Thoracic aorta (tissue), 2 donors: ENCODE data around the gene MYH3. TPM values are rescaled to one million over a fixed set of nuclear protein-coding genes. Genes with fewer than 3 reads are reported as not detected.

Experiments
- ATAC-seq: fragments of 150-250 bp; one replicate; pipeline ENCODE4 v1.8.0; 2017; ENCODE audit warnings: low read depth; ENCODE audit not compliant: insufficient number of reproducible peaks, low FRiP score
- DNase-seq: peaks from one replicate; pipeline ENCODE4 v3.0.0-alpha.2; 2020; ENCODE audit warnings: low spot score
- H3K27ac ChIP-seq, 2 donors: fragments of 200-600 bp; sonication (generic); 1 replicate in 1 of 2; 2 replicates in 1 of 2; pipeline ENCODE4 v1.5.1; 2016; ENCODE audit warnings: mild to moderate bottlenecking in 2 of 2, moderate library complexity in 2 of 2
- H3K27me3 ChIP-seq: fragments of 200-600 bp; sonication (generic); replicated peaks from 2 replicates; pipeline ENCODE4 v1.6.0; 2016; ENCODE audit warnings: mild to moderate bottlenecking; ENCODE audit not compliant: insufficient read depth
- H3K36me3 ChIP-seq: fragments of 200-600 bp; sonication (generic); one replicate; pipeline ENCODE4 v1.5.1; 2016
- H3K4me1 ChIP-seq, 2 donors: fragments of 200-600 bp; sonication (generic); 1 replicate in 1 of 2; 2 replicates in 1 of 2; pipeline versions ENCODE4 v1.5.1 to v1.6.0; 2016; ENCODE audit warnings: low read depth in 2 of 2, mild to moderate bottlenecking in 1 of 2; ENCODE audit not compliant: control insufficient read depth in 1 of 2
- H3K4me3 ChIP-seq: fragments of 200-600 bp; sonication (generic); 2 replicates; pipeline ENCODE4 v1.5.1; 2016; ENCODE audit warnings: mild to moderate bottlenecking
- H3K9me3 ChIP-seq: fragments of 200-600 bp; sonication (generic); 2 replicates; pipeline ENCODE4 v1.5.1; 2016
- total RNA-seq, 2 donors: library from RNA; depleted of rRNA; stranded (reverse); fragments of >200 nt; gene quantifications; one replicate each; pipeline versions ENCODE4 v1.1.0 to v1.2.3, GENCODE V29; 2016
- TF ChIP-seq, protein P1 (sequence below): fragments of 200-600 bp; sonication (generic); IDR thresholded peaks from one replicate; pipeline ENCODE4 v1.5.1; 2019; ENCODE audit warnings: antibody characterized with exemption

MYH3 gene
- total RNA-seq, 2 donors from 2014 or later, result 3.0 to 7.1 TPM

DNA sequence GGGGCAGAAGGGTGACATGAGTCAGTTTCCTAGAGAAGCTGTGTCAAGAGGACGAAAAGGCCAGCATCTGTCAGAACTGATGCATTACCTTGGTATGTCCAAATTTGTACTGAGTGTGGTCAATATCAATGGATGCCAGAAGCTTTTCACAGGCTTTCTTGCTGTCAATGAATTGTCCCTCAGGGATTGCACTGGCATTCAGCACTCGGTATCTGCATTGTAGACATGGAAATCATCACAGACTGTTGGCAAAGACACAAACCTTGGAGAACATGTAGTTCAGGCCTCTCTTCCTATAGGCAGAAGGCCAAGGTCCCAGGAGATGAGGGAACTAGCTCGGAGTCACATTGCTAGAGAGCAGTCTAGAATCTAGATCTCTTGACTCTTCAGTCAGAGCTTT, 16.6 kb downstream of the MYH3 start:
- no peak overlapping the region for H3K27ac ChIP-seq
- DNase-seq (no peak), ATAC-seq (no peak)
- no peak overlapping the region for H3K4me3 ChIP-seq
- no peaks in the 10 kb centered on the region for H3K9me3 ChIP-seq
- TF ChIP-seq, protein P1, sequence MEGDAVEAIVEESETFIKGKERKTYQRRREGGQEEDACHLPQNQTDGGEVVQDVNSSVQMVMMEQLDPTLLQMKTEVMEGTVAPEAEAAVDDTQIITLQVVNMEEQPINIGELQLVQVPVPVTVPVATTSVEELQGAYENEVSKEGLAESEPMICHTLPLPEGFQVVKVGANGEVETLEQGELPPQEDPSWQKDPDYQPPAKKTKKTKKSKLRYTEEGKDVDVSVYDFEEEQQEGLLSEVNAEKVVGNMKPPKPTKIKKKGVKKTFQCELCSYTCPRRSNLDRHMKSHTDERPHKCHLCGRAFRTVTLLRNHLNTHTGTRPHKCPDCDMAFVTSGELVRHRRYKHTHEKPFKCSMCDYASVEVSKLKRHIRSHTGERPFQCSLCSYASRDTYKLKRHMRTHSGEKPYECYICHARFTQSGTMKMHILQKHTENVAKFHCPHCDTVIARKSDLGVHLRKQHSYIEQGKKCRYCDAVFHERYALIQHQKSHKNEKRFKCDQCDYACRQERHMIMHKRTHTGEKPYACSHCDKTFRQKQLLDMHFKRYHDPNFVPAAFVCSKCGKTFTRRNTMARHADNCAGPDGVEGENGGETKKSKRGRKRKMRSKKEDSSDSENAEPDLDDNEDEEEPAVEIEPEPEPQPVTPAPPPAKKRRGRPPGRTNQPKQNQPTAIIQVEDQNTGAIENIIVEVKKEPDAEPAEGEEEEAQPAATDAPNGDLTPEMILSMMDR, result no peak
- peaks cover 13% of the 10 kb centered on the region for H3K36me3 ChIP-seq
- no peaks in the 10 kb centered on the region for H3K27me3 ChIP-seq
- H3K4me1 ChIP-seq, result no peaks in the 10 kb centered on the region

DNA sequence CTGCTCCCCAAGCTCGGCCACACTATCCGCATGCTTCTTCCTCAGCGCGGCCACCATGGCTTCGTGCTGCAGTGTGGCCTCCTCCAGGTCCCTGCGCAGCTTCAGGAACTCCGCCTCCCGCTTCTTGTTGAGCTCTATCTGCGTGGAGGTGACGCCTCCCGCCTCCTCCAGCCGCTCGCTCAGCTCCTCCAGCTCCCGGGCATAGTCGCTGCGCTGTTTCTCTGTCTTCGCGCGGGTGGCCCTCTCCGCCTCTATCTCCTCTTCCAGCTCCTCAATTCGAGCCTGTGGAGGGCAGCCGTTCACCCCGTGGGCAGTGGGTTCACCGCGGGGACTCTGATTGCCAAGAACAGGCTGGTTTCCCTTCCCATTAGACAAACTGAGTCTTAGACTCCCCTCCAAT, 19.0 kb downstream of the MYH3 start:
- Histone ChIP-seq H3K36me3 (peaks cover 13% of the 10 kb centered on the region), H3K4me1 (no peaks in the 10 kb centered on the region), H3K4me3 (no peak overlapping the region), H3K27me3 (no peaks in the 10 kb centered on the region), H3K27ac (no peak overlapping the region), H3K9me3 (no peaks in the 10 kb centered on the region)
- DNase-seq, result no peak
- TF ChIP-seq, protein P1, result no peak
- no peak for ATAC-seq

DNA sequence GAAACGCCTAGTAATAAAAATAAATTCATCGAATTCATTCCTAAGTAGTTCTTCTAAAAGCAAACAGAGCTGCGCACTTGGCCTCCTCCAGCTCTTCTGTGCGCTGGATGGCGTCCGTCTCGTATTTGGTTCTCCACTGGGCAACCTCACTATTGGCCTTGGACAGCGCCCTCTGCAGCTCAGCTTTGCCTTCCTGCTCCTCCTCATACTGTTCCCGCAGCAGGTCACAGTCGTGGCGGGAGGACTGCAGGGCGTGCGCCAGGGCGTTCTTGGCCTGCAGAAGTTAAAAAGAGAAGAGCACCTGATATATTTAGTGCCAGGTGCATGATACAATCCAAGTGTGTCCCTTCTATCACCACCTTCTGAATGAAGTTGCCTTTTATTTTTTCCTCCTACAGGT, 21.8 kb downstream of the MYH3 start:
- ATAC-seq, result no peak
- DNase-seq, result no peak
- H3K4me1 ChIP-seq, result no peaks in the 10 kb centered on the region
- TF ChIP-seq, protein P1, result no peak
- H3K27ac ChIP-seq, result no peak overlapping the region
- H3K9me3 ChIP-seq, result no peaks in the 10 kb centered on the region
- peaks cover 7% of the 10 kb centered on the region for H3K36me3 ChIP-seq
- H3K27me3 ChIP-seq, result no peaks in the 10 kb centered on the region
- H3K4me3 ChIP-seq, result no peak overlapping the region

DNA sequence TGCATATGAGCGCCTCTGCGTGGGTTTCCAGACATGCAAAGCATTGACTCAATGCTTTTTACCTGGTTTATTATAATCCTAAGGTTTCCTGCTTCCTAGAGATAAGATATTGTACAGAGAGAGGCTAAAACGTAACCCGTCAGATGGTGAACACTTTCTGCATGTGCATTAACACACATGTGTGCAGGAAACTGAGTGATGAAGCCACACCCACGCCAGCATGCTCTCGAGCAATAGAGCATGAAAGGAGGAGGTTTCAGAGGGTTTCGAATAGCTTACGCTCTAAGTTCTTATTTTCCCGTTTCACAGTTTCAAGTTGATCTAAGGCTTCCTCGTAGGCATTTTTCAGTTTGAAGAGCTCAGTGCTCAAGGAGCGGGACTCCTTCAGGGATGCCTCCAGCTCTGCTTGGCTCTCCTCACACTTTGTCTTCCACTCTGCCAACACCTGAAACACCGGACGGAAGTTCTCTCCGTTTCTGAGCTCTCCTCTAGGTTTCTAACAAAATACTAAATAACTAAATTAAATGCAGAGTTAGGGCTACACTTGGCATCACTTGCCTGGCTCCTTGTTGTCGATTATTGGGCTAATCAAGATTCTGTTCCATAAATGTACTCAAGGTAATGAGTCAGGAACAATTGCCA, 23.2 kb downstream of the MYH3 start:
- DNase-seq, result no peak
- peaks cover 7% of the 10 kb centered on the region for H3K36me3 ChIP-seq
- H3K4me1 ChIP-seq, result no peaks in the 10 kb centered on the region
- H3K27me3 ChIP-seq, result no peaks in the 10 kb centered on the region
- H3K4me3 ChIP-seq, result no peak overlapping the region
- TF ChIP-seq, protein P1, result no peak
- ATAC-seq, result no peak
- H3K27ac ChIP-seq, result no peak overlapping the region
- no peaks in the 10 kb centered on the region for H3K9me3 ChIP-seq

DNA sequence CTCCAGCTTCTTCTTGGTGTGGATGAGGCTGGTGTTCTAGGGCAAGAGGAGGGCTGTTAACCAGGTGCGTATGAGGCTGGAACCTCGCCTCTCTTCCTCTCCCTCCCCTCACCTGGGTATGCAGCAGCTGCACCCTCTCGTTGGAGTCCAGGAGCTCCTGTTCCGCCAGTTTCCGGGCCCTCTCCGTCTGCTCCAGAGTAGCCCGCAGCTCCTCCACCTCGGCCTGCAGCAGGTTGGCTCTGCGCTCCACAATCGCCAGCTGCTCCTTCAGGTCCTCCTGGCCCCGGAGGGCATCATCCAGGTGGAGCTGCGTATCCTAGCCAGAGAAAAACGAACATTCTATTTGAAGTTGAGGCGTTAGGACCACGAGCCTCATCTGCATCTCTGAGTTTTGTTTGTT, 25.4 kb downstream of the MYH3 start:
- Histone ChIP-seq H3K36me3 (no peaks in the 10 kb centered on the region), H3K4me1 (no peaks in the 10 kb centered on the region), H3K9me3 (no peaks in the 10 kb centered on the region), H3K4me3 (no peak overlapping the region), H3K27ac (no peak overlapping the region), H3K27me3 (no peaks in the 10 kb centered on the region)
- ATAC-seq (no peak), DNase-seq (no peak)
- TF ChIP-seq, protein P1, result no peak
